IMR-90 (cell line): ENCODE measurements around the gene BPIFB2. TPM values are rescaled to one million over a fixed set of nuclear protein-coding genes. Genes with fewer than 3 reads are reported as not detected.

Experiments
- ATAC-seq: fragments of 200-7000 bp; cut with Tn5 transposase; 2 replicates; pipeline ENCODE4 v1.9.1; 2020; ENCODE audit warnings: low read depth, mild to moderate bottlenecking, moderate library complexity
- BruUV-seq: library from RNA; stranded (reverse); fragments of 400-500 nt; replicated peaks from 2 replicates; lab custom pipeline; 2021; lab: Mats Ljungman, UMichigan
- CTCF ChIA-PET: fragments of 300-600 bp; formaldehyde crosslinking; extraction: SDS; loops from one replicate; lab custom pipeline; 2021; ENCODE audit warnings: antibody characterized with exemption; lab: Yijun Ruan, JAX
- POLR2A ChIA-PET: fragments of 300-600 bp; sonication (Branson Sonifier 250); formaldehyde crosslinking; loops from one replicate; lab custom pipeline; 2022; ENCODE audit warnings: antibody characterized with exemption; ENCODE audit not compliant: unreplicated experiment; lab: Charles Lee
- DNase-seq: peaks from one replicate; pipeline ENCODE4 v3.0.0; 2013
- H2AFZ ChIP-seq: replicated peaks from 2 replicates; pipeline ENCODE3; 2013; ENCODE audit warnings: low read length, mild to moderate bottlenecking; ENCODE audit not compliant: poor library complexity
- H2AK5ac ChIP-seq: 2 replicates; pipeline ENCODE4 v1.6.1; 2013; ENCODE audit warnings: low read depth, low read length, inconsistent platforms
- H2AK9ac ChIP-seq: replicated peaks from 2 replicates; pipeline ENCODE3; 2013; ENCODE audit warnings: mild to moderate bottlenecking, low read depth, low read length, moderate library complexity; ENCODE audit not compliant: poor library complexity
- H2BK120ac ChIP-seq: 2 replicates; pipeline ENCODE4 v1.6.1; 2013; ENCODE audit warnings: low read depth, low read length, inconsistent platforms
- H2BK15ac ChIP-seq: 3 replicates; pipeline ENCODE4 v1.6.1; 2013; ENCODE audit warnings: low read depth, low read length, inconsistent platforms
- H2BK20ac ChIP-seq: 2 replicates; pipeline ENCODE4 v1.6.1; 2013; ENCODE audit warnings: low read depth, mild to moderate bottlenecking, inconsistent platforms, low read length, moderate library complexity
- H2BK5ac ChIP-seq: 2 replicates; pipeline ENCODE4 v1.6.1; 2013; ENCODE audit warnings: mild to moderate bottlenecking, low read depth, low read length, inconsistent platforms; ENCODE audit not compliant: poor library complexity, severe bottlenecking
- H3K14ac ChIP-seq: replicated peaks from 2 replicates; pipeline ENCODE4 v1.6.1; 2013; ENCODE audit warnings: low read depth, low read length, inconsistent platforms
- H3K18ac ChIP-seq: 2 replicates; pipeline ENCODE4 v1.6.1; 2013; ENCODE audit warnings: low read depth, low read length, control low read depth
- H3K23ac ChIP-seq: 2 replicates; pipeline ENCODE4 v1.6.1; 2013; ENCODE audit warnings: low read depth, low read length, inconsistent platforms
- H3K27ac ChIP-seq: 2 replicates; pipeline ENCODE4 v1.5.1; 2013; ENCODE audit warnings: mild to moderate bottlenecking, control low read depth, low read length; ENCODE audit not compliant: insufficient read depth
- H3K27me3 ChIP-seq: 2 replicates; pipeline ENCODE4 v1.6.1; 2013; ENCODE audit warnings: low read length; ENCODE audit not compliant: control insufficient read depth, insufficient read depth
- H3K36me3 ChIP-seq: 2 replicates; pipeline ENCODE4 v1.6.1; 2013; ENCODE audit warnings: low read length, mixed read lengths; ENCODE audit not compliant: control insufficient read depth, insufficient read depth
- H3K4ac ChIP-seq: 2 replicates; pipeline ENCODE4 v1.6.1; 2013; ENCODE audit warnings: low read depth, low read length, inconsistent platforms
- H3K4me1 ChIP-seq: 2 replicates; pipeline ENCODE4 v1.6.1; 2013; ENCODE audit warnings: low read length, mixed read lengths; ENCODE audit not compliant: control insufficient read depth, insufficient read depth
- H3K4me2 ChIP-seq: 2 replicates; pipeline ENCODE4 v1.6.1; 2013; ENCODE audit warnings: low read depth, mild to moderate bottlenecking, control low read depth, low read length, moderate library complexity
- H3K4me3 ChIP-seq: 2 replicates; pipeline ENCODE4 v1.5.1; 2013; ENCODE audit warnings: low read depth, mild to moderate bottlenecking, control low read depth, low read length, moderate library complexity; ENCODE audit not compliant: insufficient read depth
- H3K56ac ChIP-seq: 2 replicates; pipeline ENCODE4 v1.6.1; 2013; ENCODE audit warnings: low read length, inconsistent platforms; ENCODE audit not compliant: insufficient read depth; ENCODE audit errors: extremely low read depth
- H3K79me1 ChIP-seq, 2 experiments: 2 replicates each; pipeline ENCODE4 v1.6.1; 2013; ENCODE audit warnings: low read length in 2 of 2, inconsistent platforms in 1 of 2, low read depth in 1 of 2
- H3K9ac ChIP-seq: 2 replicates; pipeline ENCODE4 v1.6.1; 2013; ENCODE audit warnings: low read depth, low read length, control low read depth
- H3K9me1 ChIP-seq: 2 replicates; pipeline ENCODE4 v1.6.1; 2013; ENCODE audit warnings: low read length, inconsistent platforms; ENCODE audit not compliant: insufficient read depth
- H3K9me3 ChIP-seq: 2 replicates; pipeline ENCODE4 v1.6.1; 2013; ENCODE audit warnings: low read length; ENCODE audit not compliant: control insufficient read depth, insufficient read depth
- H4K20me1 ChIP-seq: 2 replicates; pipeline ENCODE4 v1.6.1; 2013; ENCODE audit warnings: low read length, inconsistent platforms; ENCODE audit not compliant: insufficient read depth
- H4K5ac ChIP-seq: 2 replicates; pipeline ENCODE4 v1.6.1; 2013; ENCODE audit warnings: mild to moderate bottlenecking, low read depth, low read length, control low read depth
- H4K8ac ChIP-seq, 2 experiments: 2 replicates each; pipeline ENCODE4 v1.6.1; 2013; ENCODE audit warnings: low read depth in 2 of 2, low read length in 2 of 2, control low read depth in 1 of 2, inconsistent platforms in 1 of 2
- H4K91ac ChIP-seq: 2 replicates; pipeline ENCODE4 v1.6.1; 2013; ENCODE audit warnings: low read depth, low read length, inconsistent platforms; ENCODE audit not compliant: insufficient read depth
- BHLHE40 ChIP-seq: fragments of 150-350 bp; IDR thresholded peaks from 2 replicates; pipeline ENCODE4 v1.6.1; 2016; ENCODE audit warnings: mild to moderate bottlenecking, low read depth, low read length
- CEBPB ChIP-seq: IDR thresholded peaks from 2 replicates; pipeline ENCODE4 v1.6.1; 2012; ENCODE audit warnings: low read depth, low read length, improper control_type of control experiment
- CHD1 ChIP-seq: IDR thresholded peaks from 2 replicates; pipeline ENCODE4 v1.6.1; 2012; ENCODE audit warnings: low read depth, low read length, improper control_type of control experiment
- CTCF ChIP-seq: conservative IDR thresholded peaks from 2 replicates; pipeline ENCODE4 v1.5.1; 2012; ENCODE audit warnings: mild to moderate bottlenecking, low read depth, low read length, improper control_type of control experiment
- FOS ChIP-seq: fragments of 150-350 bp; IDR thresholded peaks from 2 replicates; pipeline ENCODE4 v1.6.1; 2016; ENCODE audit warnings: low read depth, low read length
- MAFK ChIP-seq: IDR thresholded peaks from 2 replicates; pipeline ENCODE4 v1.6.1; 2012; ENCODE audit warnings: low read depth, low read length, improper control_type of control experiment
- MAZ ChIP-seq: IDR thresholded peaks from 2 replicates; pipeline ENCODE4 v1.6.1; 2012; ENCODE audit warnings: low read depth, mild to moderate bottlenecking, low read length, improper control_type of control experiment, moderate library complexity, borderline replicate concordance
- MXI1 ChIP-seq: IDR thresholded peaks from 2 replicates; pipeline ENCODE4 v1.6.1; 2012; ENCODE audit warnings: low read depth, mild to moderate bottlenecking, low read length, moderate library complexity, borderline replicate concordance
- NFE2L2 ChIP-seq: fragments of 150-350 bp; IDR thresholded peaks from 2 replicates; pipeline ENCODE4 v1.6.1; 2016; ENCODE audit warnings: low read depth, mild to moderate bottlenecking, low read length
- POLR2A ChIP-seq: IDR thresholded peaks from 2 replicates; pipeline ENCODE4 v1.6.1; 2012; ENCODE audit warnings: mild to moderate bottlenecking, low read depth, low read length
- RAD21 ChIP-seq: IDR thresholded peaks from 2 replicates; pipeline ENCODE4 v1.6.1; 2012; ENCODE audit warnings: low read length, improper control_type of control experiment
- RCOR1 ChIP-seq: IDR thresholded peaks from 2 replicates; pipeline ENCODE4 v1.6.1; 2012; ENCODE audit warnings: mild to moderate bottlenecking, low read length, improper control_type of control experiment; ENCODE audit not compliant: insufficient replicate concordance
- RFX5 ChIP-seq: IDR thresholded peaks from 2 replicates; pipeline ENCODE4 v1.8.0; 2012; ENCODE audit warnings: low read depth, mild to moderate bottlenecking, low read length, moderate library complexity
- SMC3 ChIP-seq: fragments of 150-350 bp; IDR thresholded peaks from 2 replicates; pipeline ENCODE4 v1.6.1; 2016; ENCODE audit warnings: low read depth, mild to moderate bottlenecking, antibody characterized with exemption, low read length, moderate library complexity
- USF2 ChIP-seq: fragments of 150-350 bp; IDR thresholded peaks from 2 replicates; pipeline ENCODE4 v1.6.1; 2017; ENCODE audit warnings: mild to moderate bottlenecking, antibody characterized with exemption, low read length, low read depth
- WGBS, 2 experiments: methylation state at CpG; one replicate each; pipeline versions ENCODE4 v1.1.5 to v1.1.7; 2013; ENCODE audit warnings: missing lambda C conversion rate in 2 of 2; ENCODE audit not compliant: insufficient read length in 1 of 2; ENCODE audit errors: extremely low coverage in 2 of 2; 5-methylcytosine and 5-hydroxymethylcytosine counted together
- dilution Hi-C: fragments of 300-500 bp; cut with HindIII; formaldehyde crosslinking; loops from one replicate; pipeline ENCODE4 v1.14.3; 2018; ENCODE audit warnings: low sequenced_read_pairs; ENCODE audit not compliant: unreplicated experiment
- in situ Hi-C: fragments of 300-500 bp; cut with MboI; formaldehyde crosslinking; loops from 3 replicates; pipeline ENCODE4 v1.14.3; 2019; ENCODE audit warnings: low sequenced_read_pairs, inconsistent platforms, mixed read lengths
- intact Hi-C: fragments of 100-400 bp; cut with micrococcal nuclease; formaldehyde crosslinking; loops from 2 replicates; pipeline ENCODE4 v1.10.0; 2022
- polyA plus RNA-seq, 3 experiments: library from polyadenylated mRNA; depleted of rRNA; stranded (reverse); fragments of >200 nt; gene quantifications; 2 replicates each; pipeline ENCODE4 v1.2.3, GENCODE V29; 2012; ENCODE audit warnings: low replicate concordance in 1 of 3
- total RNA-seq: library from RNA; depleted of rRNA; stranded (reverse); fragments of >200 nt; gene quantifications from 2 replicates; pipeline ENCODE4 v1.2.3, GENCODE V29; 2012
- TF ChIP-seq, protein P1 (sequence below): fragments of 150-350 bp; IDR thresholded peaks from 2 replicates; pipeline ENCODE4 v1.6.1; 2016; ENCODE audit warnings: low read depth, mild to moderate bottlenecking, low read length, moderate library complexity, borderline replicate concordance

BPIFB2 gene
- total and polyA plus RNA-seq, 2 of the 4 experiments (the other 2 are of a cell fraction), result not detected

GRCh38 chr20:33054791-33055190 lies 47.3 kb downstream of the BPIFB2 start:
- Histone ChIP-seq H3K36me3 (no peaks in the 10 kb centered on the region), H3K4me3 (no peak overlapping the region), H3K14ac (no peak overlapping the region), H3K18ac (no peak overlapping the region), H2BK120ac (no peak overlapping the region), H3K23ac (no peak overlapping the region), H4K91ac (no peak overlapping the region), H2AK9ac (peak overlapping the region; percentile 42), H3K27ac (no peak overlapping the region), H3K9me3 (no peaks in the 10 kb centered on the region), H2BK5ac (no peak overlapping the region), H3K4me1 (no peaks in the 10 kb centered on the region), H3K9me1 (no peaks in the 10 kb centered on the region), H3K4ac (no peak overlapping the region), H3K79me1 (no peaks in the 10 kb centered on the region), H4K8ac (no peak overlapping the region), H3K4me2 (no peak overlapping the region), H3K56ac (no peak overlapping the region), H2AFZ (no peak overlapping the region), H2AK5ac (no peak overlapping the region), H2BK20ac (no peak overlapping the region), H2BK15ac (no peak overlapping the region), H4K5ac (no peak overlapping the region), H4K20me1 (no peaks in the 10 kb centered on the region), H3K9ac (no peak overlapping the region), H3K27me3 (peaks cover 4% of the 10 kb centered on the region; the same call in 1 of the 2 replicates)
- dilution Hi-C loops (no loop called here), intact Hi-C loops (no loop called here), in situ Hi-C loops (no loop called here)
- no peak for DNase-seq
- CTCF ChIA-PET, result no interaction called here
- no TSS peak for BruUV-seq
- TF ChIP-seq MXI1 (no peak), SMC3 (no peak), POLR2A (no peak), RAD21 (no peak), RCOR1 (no peak), CTCF (no peak), NFE2L2 (no peak), MAZ (no peak), USF2 (no peak), FOS (no peak), CEBPB (no peak), CHD1 (no peak), BHLHE40 (no peak), RFX5 (no peak), MAFK (no peak)
- TF ChIP-seq, protein P1, sequence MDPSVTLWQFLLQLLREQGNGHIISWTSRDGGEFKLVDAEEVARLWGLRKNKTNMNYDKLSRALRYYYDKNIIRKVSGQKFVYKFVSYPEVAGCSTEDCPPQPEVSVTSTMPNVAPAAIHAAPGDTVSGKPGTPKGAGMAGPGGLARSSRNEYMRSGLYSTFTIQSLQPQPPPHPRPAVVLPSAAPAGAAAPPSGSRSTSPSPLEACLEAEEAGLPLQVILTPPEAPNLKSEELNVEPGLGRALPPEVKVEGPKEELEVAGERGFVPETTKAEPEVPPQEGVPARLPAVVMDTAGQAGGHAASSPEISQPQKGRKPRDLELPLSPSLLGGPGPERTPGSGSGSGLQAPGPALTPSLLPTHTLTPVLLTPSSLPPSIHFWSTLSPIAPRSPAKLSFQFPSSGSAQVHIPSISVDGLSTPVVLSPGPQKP, result no peak
- 71% methylated on average over 1 of the region's 2 CpGs; no CpG with 5 or more reads in 1 of the 2 experiments for WGBS, 2 experiments
- no peak for ATAC-seq
- POLR2A ChIA-PET, result no interaction called here
